Measurements from ENCODE around the gene AGAP2.

AGAP2 gene

GRCh38 chr12:57753756-57754337 lies 15.3 kb upstream of the AGAP2 start:
- no peak for DNase-seq (ENCODE audit: low spot score)

GRCh38 chr12:57752668-57753000 lies 14.1 kb upstream of the AGAP2 start:
- DNase-seq (ENCODE audit: low spot score): no peak

GRCh38 chr12:57751788-57752667 lies 13.5 kb upstream of the AGAP2 start, which contains the start of gene CDK4:
Gene CDK4, minus strand, starts transcription at chr12:57752310. Its CDS starts 593 bp downstream, at chr12:57751717.
- DNase-seq (ENCODE audit: low spot score): peak; percentile 100

GRCh38 chr12:57751432-57751787 lies 12.9 kb upstream of the AGAP2 start:
- DNase-seq (ENCODE audit: low spot score): no peak

- DNase-seq (ENCODE audit: low spot score): no peak
Observed at GRCh38 chr12:57750561-57751431, 12.3 kb upstream of the AGAP2 start.

GRCh38 chr12:57749061-57749460 lies 10.5 kb upstream of the AGAP2 start:
- no peak for DNase-seq (ENCODE audit: low spot score)

- no peak for DNase-seq (ENCODE audit: low spot score)
Observed at GRCh38 chr12:57746025-57746424, 7.5 kb upstream of the AGAP2 start.

- DNase-seq (ENCODE audit: low spot score): no peak
Observed at GRCh38 chr12:57745485-57745881, 6.9 kb upstream of the AGAP2 start.

- DNase-seq (ENCODE audit: low spot score): peak; percentile 98
Observed at GRCh38 chr12:57744777-57745484, 6.4 kb upstream of the AGAP2 start, which contains the start of gene TSPAN31. Gene TSPAN31, plus strand, starts transcription at chr12:57745039. Its CDS starts 116 bp downstream, at chr12:57745155.

- no peak for DNase-seq (ENCODE audit: low spot score)
Observed at GRCh38 chr12:57744194-57744776, 5.7 kb upstream of the AGAP2 start.

GRCh38 chr12:57743769-57744168 lies 5.2 kb upstream of the AGAP2 start:
- DNase-seq (ENCODE audit: low spot score): no peak

- no peak for DNase-seq (ENCODE audit: low spot score)
Observed at GRCh38 chr12:57741844-57742738, 3.5 kb upstream of the AGAP2 start.

- DNase-seq (ENCODE audit: low spot score): no peak
Observed at GRCh38 chr12:57741413-57741789, 2.9 kb upstream of the AGAP2 start.

- DNase-seq (ENCODE audit: low spot score): no peak
Observed at GRCh38 chr12:57740656-57741412, 2.3 kb upstream of the AGAP2 start.

- DNase-seq (ENCODE audit: low spot score): no peak
Observed at GRCh38 chr12:57739914-57740538, 1.5 kb upstream of the AGAP2 start.

- no peak for DNase-seq (ENCODE audit: low spot score)
Observed at GRCh38 chr12:57739387-57739786, 845 bp upstream of the AGAP2 start.

GRCh38 chr12:57737467-57738460 lies 778 bp downstream of the AGAP2 start:
- peak; percentile 77 for DNase-seq (ENCODE audit: low spot score)

Measured in ecto neural progenitor cell (in vitro differentiated cells).